Regular cardiac myocyte (primary cell): ENCODE data around the gene TMEM139. TPM values are rescaled to one million over a fixed set of nuclear protein-coding genes. Genes with fewer than 3 reads are reported as not detected.

Experiments
- total RNA-seq: library from RNA; depleted of rRNA; stranded (reverse); fragments of >200 nt; gene quantifications from 2 replicates; pipeline ENCODE4 v1.2.3, GENCODE V29; 2014

TMEM139 gene
- total RNA-seq = not detected in 2 replicates

GRCh38 chr7:143284591-143285469 lies at the start of gene TMEM139:
Gene TMEM139 (plus strand): TSS chr7:143284958. CDS start chr7:143285958, 1,000 bp downstream.

DNA sequence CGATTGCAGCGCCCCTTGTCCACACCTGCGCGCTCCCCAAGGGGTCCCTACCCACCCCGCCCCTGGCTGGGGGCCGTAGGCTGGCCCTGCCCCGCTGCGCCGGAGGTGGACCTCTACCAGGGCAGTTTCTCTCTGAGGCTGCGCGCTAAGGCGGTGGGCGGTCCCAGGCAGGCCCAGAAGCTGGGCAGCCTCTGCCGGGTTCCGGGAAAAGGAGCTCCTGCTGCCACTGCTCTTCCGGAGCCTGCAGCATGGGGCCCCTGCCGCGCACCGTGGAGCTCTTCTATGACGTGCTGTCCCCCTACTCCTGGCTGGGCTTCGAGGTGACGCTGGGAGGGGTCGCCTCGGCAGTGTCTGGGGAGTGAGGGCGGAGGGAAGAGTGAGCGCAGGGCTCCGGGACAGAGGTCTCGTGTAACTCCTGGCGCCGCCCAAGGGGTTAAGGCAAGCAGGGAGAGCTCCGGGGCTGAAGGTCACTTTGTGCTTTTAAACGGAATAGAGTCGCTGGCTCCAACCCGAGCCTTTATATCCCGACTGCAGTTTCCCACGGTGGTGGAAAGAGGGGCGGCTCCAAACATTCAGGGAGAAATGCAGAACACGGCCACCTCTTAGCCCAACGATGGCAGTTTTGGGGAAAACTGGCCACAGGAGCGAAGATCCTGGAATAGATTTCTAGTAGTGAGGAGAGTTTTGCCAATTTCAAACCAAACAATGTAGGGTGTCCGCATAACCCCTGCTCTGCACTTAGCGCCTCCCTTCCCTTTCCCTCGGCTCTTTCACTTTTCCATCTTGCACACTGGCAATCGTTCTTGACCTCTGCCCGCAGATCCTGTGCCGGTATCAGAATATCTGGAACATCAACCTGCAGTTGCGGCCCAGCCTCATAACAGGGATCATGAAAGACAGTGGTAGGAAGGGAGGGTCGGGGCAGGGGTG lies 21.2 kb upstream of the TMEM139 start, which contains the start of gene GSTK1:
Gene GSTK1 (plus strand): TSS at position 176 of the 930 bp plus-strand sequence. CDS start 73 bp downstream, at position 249.

DNA sequence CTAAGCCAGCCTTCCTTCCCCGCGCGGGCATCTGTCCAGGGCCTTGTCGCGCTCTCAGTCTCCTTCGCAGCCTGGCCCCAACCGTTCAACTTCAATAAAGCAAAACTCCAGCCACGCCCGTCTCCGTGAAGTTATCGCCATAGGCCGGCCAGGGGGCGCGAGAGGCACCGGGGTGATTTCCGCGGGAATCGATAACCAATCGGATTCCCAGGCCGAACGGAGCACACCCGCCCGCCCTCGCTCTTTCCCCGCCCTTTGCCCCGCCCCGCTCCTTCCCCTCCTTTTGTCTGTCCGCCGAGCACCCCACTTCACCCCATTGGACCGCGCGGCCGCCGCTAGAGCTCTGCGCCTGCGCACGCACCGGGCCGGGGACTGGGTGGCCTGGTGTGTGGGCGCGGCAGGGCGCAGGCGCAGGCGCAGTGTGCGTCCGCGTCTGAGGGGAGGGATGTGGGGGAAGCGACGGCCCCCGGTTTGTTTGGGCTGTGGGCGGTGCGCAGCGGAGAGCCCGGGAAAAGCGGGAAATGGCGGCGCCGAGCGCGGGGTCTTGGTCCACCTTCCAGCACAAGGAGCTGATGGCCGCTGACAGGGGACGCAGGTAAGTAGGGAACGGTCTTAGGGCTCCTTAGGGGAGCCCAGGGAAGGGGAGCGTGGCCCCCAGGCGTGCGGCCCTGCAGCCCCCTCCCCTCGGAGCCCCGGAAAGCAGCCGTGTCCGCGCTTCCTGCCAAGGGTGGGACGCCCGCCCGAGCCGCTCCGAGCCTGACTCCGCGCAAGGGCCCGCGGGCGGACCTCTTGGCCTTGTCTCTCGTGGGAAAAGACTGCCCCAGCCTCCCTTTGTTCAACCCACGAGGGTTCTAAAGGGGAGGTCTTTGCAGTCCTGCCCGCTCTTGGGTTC lies 3.4 kb downstream of the TMEM139 start, which contains the start of gene CASP2:
Gene CASP2 (plus strand): TSS at position 417 of the 892 bp plus-strand sequence. CDS start 105 bp downstream, at position 522.

DNA sequence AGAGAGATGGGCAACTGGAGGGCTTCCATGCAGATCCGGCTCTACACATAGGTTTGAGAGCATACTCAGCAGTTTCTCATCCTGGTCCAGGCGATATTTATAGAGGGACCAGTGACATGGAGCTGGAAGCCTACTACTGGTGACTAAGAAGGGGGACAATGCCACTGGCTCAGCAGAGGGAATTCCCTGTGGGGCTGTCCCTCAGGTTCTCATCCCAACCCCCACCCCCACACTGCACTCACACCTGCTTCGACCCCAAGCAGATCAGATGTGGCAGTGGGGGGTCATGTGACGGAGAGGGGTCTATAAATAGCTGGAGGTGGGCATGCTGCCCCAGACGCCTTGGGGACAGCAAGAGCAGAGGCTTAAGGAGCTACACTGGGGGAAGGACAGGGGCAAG lies 31.0 kb downstream of the TMEM139 start, which contains the start of gene CLCN1:
Gene CLCN1 (plus strand): TSS at position 336 of the 400 bp plus-strand sequence. CDS start 102 bp downstream, outside the sequence.

Other genes with a start within 250 kb of the TMEM139 start
- gene OR6V1, start 232.6 kb upstream of the TMEM139 start, total RNA-seq = not detected in 2 replicates
- gene PIP, start 152.9 kb upstream of the TMEM139 start, total RNA-seq = 0.38 TPM in 1 of 2 replicates, not detected in the other
- gene TAS2R39, start 101.5 kb upstream of the TMEM139 start, total RNA-seq = not detected in 2 replicates
- gene TAS2R40, start 62.9 kb upstream of the TMEM139 start, total RNA-seq = not detected in 2 replicates
- gene GSTK1, start 21.5 kb upstream of the TMEM139 start, total RNA-seq = 71.9 and 88.8 TPM in 2 replicates
- gene CASP2, start 3.4 kb downstream of the TMEM139 start, total RNA-seq = 10.7 and 15.1 TPM in 2 replicates
- not detected in 2 replicates for gene CLCN1, start 31.2 kb downstream of the TMEM139 start, total RNA-seq
- gene FAM131B, start 77.8 kb downstream of the TMEM139 start, total RNA-seq = 1.2 and 3.1 TPM in 2 replicates
- gene ZYX, start 96.4 kb downstream of the TMEM139 start, total RNA-seq = 18.0 and 24.7 TPM in 2 replicates
- 0.58 TPM in 1 of 2 replicates, not detected in the other for gene EPHA1, start 123.9 kb downstream of the TMEM139 start, total RNA-seq
- 0.28 TPM in 1 of 2 replicates, not detected in the other for gene TAS2R60, start 158.5 kb downstream of the TMEM139 start, total RNA-seq
- gene TAS2R41, start 192.9 kb downstream of the TMEM139 start, total RNA-seq = not detected in 2 replicates